Spleen (tissue), 11 donors: ENCODE results near the gene NKAIN4. TPM values are rescaled to one million over a fixed set of nuclear protein-coding genes. Genes with fewer than 3 reads are reported as not detected.

Source experiments
- DNase-seq: peaks from one replicate; pipeline ENCODE4 v3.0.0-alpha.2; 2020
- H3K27ac ChIP-seq, 8 donors: fragments of 200-600 bp; sonication (generic) in 7 of 8; 1 replicate in 4 of 8; 2 replicates in 4 of 8; pipeline versions ENCODE4 v1.5.0 to v1.8.0; 2016 to 2021; ENCODE audit warnings: inconsistent platforms in 4 of 8, mild to moderate bottlenecking in 4 of 8, moderate library complexity in 1 of 8
- H3K27me3 ChIP-seq, 7 donors: fragments of 200-600 bp; sonication (generic) in 6 of 7; replicated peaks in 1 of 7; 1 replicate in 4 of 7; 2 replicates in 3 of 7; pipeline versions ENCODE4 v1.5.0 to v1.8.0; 2016 to 2021; ENCODE audit warnings: inconsistent platforms in 3 of 7, mild to moderate bottlenecking in 1 of 7
- H3K36me3 ChIP-seq, 6 donors: fragments of 200-600 bp; sonication (generic) in 5 of 6; 1 replicate in 4 of 6; 2 replicates in 2 of 6; pipeline versions ENCODE4 v1.5.0 to v1.8.0; 2016 to 2021; ENCODE audit warnings: inconsistent platforms in 2 of 6
- H3K4me1 ChIP-seq, 6 donors: fragments of 200-600 bp; sonication (generic) in 5 of 6; 1 replicate in 3 of 6; 2 replicates in 3 of 6; pipeline versions ENCODE4 v1.5.0 to v1.8.0; 2016 to 2021; ENCODE audit warnings: inconsistent platforms in 3 of 6
- H3K4me3 ChIP-seq, 8 donors: fragments of 200-600 bp; sonication (generic) in 7 of 8; 1 replicate in 4 of 8; 2 replicates in 4 of 8; pipeline versions ENCODE4 v1.5.0 to v1.8.0; 2016 to 2021; ENCODE audit warnings: inconsistent platforms in 4 of 8, mild to moderate bottlenecking in 4 of 8, moderate library complexity in 2 of 8
- H3K9me3 ChIP-seq, 8 donors: fragments of 200-600 bp; sonication (generic) in 7 of 8; 1 replicate in 4 of 8; 2 replicates in 4 of 8; pipeline versions ENCODE4 v1.5.0 to v1.8.0; 2016 to 2021; ENCODE audit warnings: inconsistent platforms in 4 of 8
- POLR2A ChIP-seq, 3 donors: fragments of 450-650 bp; IDR thresholded peaks; one replicate each; pipeline ENCODE4 v1.5.1; 2017; ENCODE audit warnings: antibody characterized with exemption in 3 of 3, mild to moderate bottlenecking in 1 of 3
- POLR2AphosphoS5 ChIP-seq, 3 donors: sonication (generic); formaldehyde crosslinking; IDR thresholded peaks; one replicate each; pipeline ENCODE4 v1.5.1; 2017; ENCODE audit warnings: antibody characterized with exemption in 3 of 3
- WGBS, 5 donors: extraction: QIAGEN DNeasy Blood & Tissue Kit in 3 of 5; methylation state at CpG; one replicate each; pipeline versions ENCODE4 v1.1.5 to v1.1.7; 2013 to 2018; 5-methylcytosine and 5-hydroxymethylcytosine counted together
- intact Hi-C: fragments of 100-400 bp; cut with DNase I; formaldehyde crosslinking; loops from one replicate; pipeline ENCODE4 v1.15.0; 2023; ENCODE audit warnings: low total_unique reads
- polyA plus RNA-seq, 3 donors: library from polyadenylated mRNA; stranded (reverse); fragments of 200-250 nt; gene quantifications; one replicate each; pipeline ENCODE4 v1.2.1, GENCODE V29; 2013
- total RNA-seq, 7 donors: library from RNA; depleted of rRNA in 3 of 7; stranded (reverse); fragments of >200 nt in 3 of 7; fragmentation: NEBNext Ultra II Directional in 4 of 7; extraction: Animal tissue kit (Norgen Biotek cat#: 25700) in 4 of 7; gene quantifications; one replicate each; pipeline versions ENCODE4 v1.1.0 to v1.2.1, GENCODE V29; 2016 to 2021
- TF ChIP-seq, protein P1 (sequence below), 11 experiments: fragments of 200-600 bp in 7 of 11; fragments of 450-650 bp in 4 of 11; sonication (generic) in 4 of 11; IDR thresholded peaks in 8 of 11; conservative IDR thresholded peaks in 3 of 11; 1 replicate in 7 of 11; 2 replicates in 4 of 11; pipeline versions ENCODE4 v1.4.0 to v1.8.0; 2016 to 2021; ENCODE audit warnings: antibody characterized with exemption in 11 of 11, inconsistent platforms in 4 of 11, mild to moderate bottlenecking in 1 of 11
- donor health status: healthy with polysubstance abuse.
- donor health status: DM: no; HTN: no; CAD: no; lungs with moderate emphysema.
- donor health status: DM: no; HTN: no; CAD: no.
- donor health status: Bipolar disorder and iron deficiency.
- donor health status: healthy.
- donor health status: DM: no; HTN: no; CAD: no.
- donor health status: DM: yes; HTN: yes; CAD: no.

The NKAIN4 gene
- total and polyA plus RNA-seq, 10 donors = 0.09 TPM; not detected in 9

DNA sequence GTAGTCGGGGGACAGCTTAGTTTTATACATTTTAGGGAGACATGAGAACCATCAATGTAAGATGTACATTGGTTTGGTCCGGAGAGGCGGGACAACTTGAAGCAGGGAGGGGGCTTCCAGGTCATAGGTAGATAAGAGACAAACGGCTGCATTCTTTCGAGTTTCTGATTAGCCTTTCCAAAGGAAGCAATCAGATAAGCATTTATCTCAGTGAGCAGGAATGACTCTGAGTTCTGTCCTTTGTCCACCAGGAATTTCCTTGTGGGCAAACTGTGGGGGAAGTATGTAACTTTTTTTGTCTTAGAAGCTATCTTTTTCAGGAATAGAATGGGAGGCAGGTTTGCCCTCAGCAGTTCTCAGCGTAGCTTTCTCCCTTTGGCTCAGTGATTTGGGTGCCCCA, 39.7 kb downstream of the NKAIN4 start:
- no peak for DNase-seq
- Histone ChIP-seq H3K27me3 (no peaks in the 10 kb centered on the region), H3K36me3 (peaks cover 0 to 54% (median 36%) of the 10 kb centered on the region in 6 donors), H3K4me3 (peak overlapping the region in 6 of 8 donors; percentile 83 to 98 (median 90)), H3K4me1 (peaks cover 16 to 71% (median 58%) of the 10 kb centered on the region in 6 donors), H3K27ac (peak overlapping the region in 3 of 8 donors; percentile 89 to 91 (median 91)), H3K9me3 (no peaks in the 10 kb centered on the region)
- WGBS, 5 donors = 73 to 85% (median 80%) methylated on average over 6 of the region's 6 CpGs
- intact Hi-C loops = no loop called here
- TF ChIP-seq POLR2AphosphoS5 (IDR thresholded peaks at IDR 0.05) = no peak
- TF ChIP-seq POLR2A (IDR thresholded peaks at IDR 0.05) = no peak
- TF ChIP-seq, protein P1, sequence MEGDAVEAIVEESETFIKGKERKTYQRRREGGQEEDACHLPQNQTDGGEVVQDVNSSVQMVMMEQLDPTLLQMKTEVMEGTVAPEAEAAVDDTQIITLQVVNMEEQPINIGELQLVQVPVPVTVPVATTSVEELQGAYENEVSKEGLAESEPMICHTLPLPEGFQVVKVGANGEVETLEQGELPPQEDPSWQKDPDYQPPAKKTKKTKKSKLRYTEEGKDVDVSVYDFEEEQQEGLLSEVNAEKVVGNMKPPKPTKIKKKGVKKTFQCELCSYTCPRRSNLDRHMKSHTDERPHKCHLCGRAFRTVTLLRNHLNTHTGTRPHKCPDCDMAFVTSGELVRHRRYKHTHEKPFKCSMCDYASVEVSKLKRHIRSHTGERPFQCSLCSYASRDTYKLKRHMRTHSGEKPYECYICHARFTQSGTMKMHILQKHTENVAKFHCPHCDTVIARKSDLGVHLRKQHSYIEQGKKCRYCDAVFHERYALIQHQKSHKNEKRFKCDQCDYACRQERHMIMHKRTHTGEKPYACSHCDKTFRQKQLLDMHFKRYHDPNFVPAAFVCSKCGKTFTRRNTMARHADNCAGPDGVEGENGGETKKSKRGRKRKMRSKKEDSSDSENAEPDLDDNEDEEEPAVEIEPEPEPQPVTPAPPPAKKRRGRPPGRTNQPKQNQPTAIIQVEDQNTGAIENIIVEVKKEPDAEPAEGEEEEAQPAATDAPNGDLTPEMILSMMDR (IDR thresholded peaks at IDR 0.05 in 8 of 11, conservative IDR thresholded peaks at IDR 0.05 in 3 of 11) = no peak

- H3K36me3 ChIP-seq = peaks cover 0 to 71% (median 50%) of the 10 kb centered on the region in 6 donors
- peaks cover 16 to 87% (median 64%) of the 10 kb centered on the region in 6 donors for H3K4me1 ChIP-seq
- H3K27ac ChIP-seq = no peak overlapping the region
- DNase-seq = no peak
- no peak for TF ChIP-seq POLR2AphosphoS5 (IDR thresholded peaks at IDR 0.05)
- TF ChIP-seq, protein P1 (IDR thresholded peaks at IDR 0.05 in 8 of 11, conservative IDR thresholded peaks at IDR 0.05 in 3 of 11) = no peak
- no peak for TF ChIP-seq POLR2A (IDR thresholded peaks at IDR 0.05)
- 81 to 95% (median 92%) methylated on average over 4 to 5 of the region's 5 CpGs for whole genome bisulfite sequencing, 5 donors
- no peaks in the 10 kb centered on the region for H3K27me3 ChIP-seq
- intact Hi-C loops = no loop called here
- H3K4me3 ChIP-seq = no peak overlapping the region
- no peaks in the 10 kb centered on the region for H3K9me3 ChIP-seq
These were observed 41.5 kb downstream of the NKAIN4 start for GRCh38 chr20:63212792-63213191.

GRCh38 chr20:63212393-63212730, 41.9 kb downstream of the NKAIN4 start:
- Histone ChIP-seq H3K4me1 (peaks cover 16 to 87% (median 64%) of the 10 kb centered on the region in 6 donors), H3K36me3 (peaks cover 0 to 75% (median 54%) of the 10 kb centered on the region in 6 donors), H3K27ac (no peak overlapping the region), H3K9me3 (no peaks in the 10 kb centered on the region), H3K27me3 (no peaks in the 10 kb centered on the region), H3K4me3 (no peak overlapping the region)
- no peak for TF ChIP-seq POLR2A (IDR thresholded peaks at IDR 0.05)
- no peak for TF ChIP-seq POLR2AphosphoS5 (IDR thresholded peaks at IDR 0.05)
- TF ChIP-seq, protein P1 (IDR thresholded peaks at IDR 0.05 in 8 of 11, conservative IDR thresholded peaks at IDR 0.05 in 3 of 11) = no peak
- DNase-seq = no peak
- WGBS, 5 donors = 80 to 92% (median 87%) methylated on average over 5 of the region's 5 CpGs
- intact Hi-C loops = no loop called here

- Histone ChIP-seq H3K36me3 (peaks cover 0 to 98% (median 77%) of the 10 kb centered on the region in 6 donors), H3K4me3 (no peak overlapping the region), H3K27me3 (no peaks in the 10 kb centered on the region), H3K4me1 (peaks cover 11 to 86% (median 55%) of the 10 kb centered on the region in 6 donors), H3K27ac (no peak overlapping the region), H3K9me3 (no peaks in the 10 kb centered on the region)
- intact Hi-C loops = no loop called here
- 76 to 90% (median 86%) methylated on average over 9 to 11 of the region's 11 CpGs for WGBS, 5 donors
- TF ChIP-seq POLR2AphosphoS5 (IDR thresholded peaks at IDR 0.05) (no peak), POLR2A (IDR thresholded peaks at IDR 0.05) (no peak)
- TF ChIP-seq, protein P1 (IDR thresholded peaks at IDR 0.05 in 8 of 11, conservative IDR thresholded peaks at IDR 0.05 in 3 of 11) = no peak
- no peak for DNase-seq
These were observed 44.2 kb downstream of the NKAIN4 start for GRCh38 chr20:63210011-63210605.
